Keratinocyte (primary cell): ENCODE data around the gene LUM.

ENCODE experiments used
- CTCF ChIP-seq, 3 experiments: IDR thresholded peaks in 1 of 3; conservative IDR thresholded peaks in 1 of 3; optimal IDR thresholded peaks in 1 of 3; 2 replicates in 2 of 3; 3 replicates in 1 of 3; pipeline versions ENCODE3 to v1.5.1; 2011; ENCODE audit warnings: low read length in 3 of 3, mild to moderate bottlenecking in 3 of 3, moderate library complexity in 2 of 3, control low read depth in 1 of 3, inconsistent platforms in 1 of 3; ENCODE audit not compliant: insufficient read depth in 2 of 3; ENCODE audit errors: extremely low read depth in 1 of 3
- EZH2 ChIP-seq: IDR thresholded peaks from one replicate; pipeline ENCODE4 v1.6.1; 2012; ENCODE audit warnings: inconsistent platforms, mild to moderate bottlenecking, low read length, moderate library complexity

DNA sequence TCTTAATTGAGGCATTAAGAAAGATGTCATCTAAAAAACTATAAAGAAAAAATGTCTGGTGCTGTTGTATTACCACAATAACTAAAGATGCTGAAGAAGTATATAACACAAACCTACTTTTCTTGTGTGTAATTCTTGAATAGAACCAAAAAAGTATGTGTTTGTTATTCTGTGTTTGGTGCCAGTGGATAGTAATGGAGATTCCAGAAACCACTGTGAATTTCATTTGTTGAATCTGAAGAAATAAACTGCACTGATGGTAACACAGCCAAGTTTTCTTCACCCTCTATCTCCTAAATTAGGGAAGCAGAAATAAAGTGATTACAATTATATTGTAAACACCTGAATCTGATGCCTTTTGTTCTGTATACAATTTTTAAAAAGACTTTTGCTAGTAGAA is 40.4 kb downstream of the LUM start:
- TF ChIP-seq EZH2 (no peak), CTCF (optimal IDR thresholded peaks at IDR 0.05 in 1 of 3, IDR thresholded peaks at IDR 0.05 in 1 of 3, conservative IDR thresholded peaks at IDR 0.05 in 1 of 3; ENCODE audit: extremely low read depth in 1 of 3, insufficient read depth in 2 of 3, low read length in 3 of 3) (no peak)
